ENCODE results near the gene GCNT2. TPM values are rescaled to one million over a fixed set of nuclear protein-coding genes. Genes with fewer than 3 reads are reported as not detected.

The GCNT2 gene
- 13.2 TPM for total RNA-seq (ENCODE audit: unreplicated experiment)
- long read RNA-seq, full-length matches to known transcripts = 2 of 4 reads
- long read RNA-seq, partial matches to known transcripts = 0 of 4 reads
- long read RNA-seq, other reads (novel, unspliced or antisense) = 2 of 4 reads

- Mint-ChIP-seq H3K36me3 (ENCODE audit: unreplicated experiment) (no peaks in the 10 kb centered on the region), H3K4me3 (ENCODE audit: unreplicated experiment) (no peak within 1 kb of the TSS), H3K9me3 (ENCODE audit: unreplicated experiment) (no peaks in the 10 kb centered on the region), H3K4me1 (ENCODE audit: low read depth, unreplicated experiment) (peaks cover 8% of the 10 kb centered on the region), H3K27me3 (ENCODE audit: unreplicated experiment) (no peaks in the 10 kb centered on the region), H3K27ac (ENCODE audit: unreplicated experiment) (no peak within 1 kb of the TSS)
- peak; percentile 22 for DNase-seq
- TF ChIP-seq, protein P1, sequence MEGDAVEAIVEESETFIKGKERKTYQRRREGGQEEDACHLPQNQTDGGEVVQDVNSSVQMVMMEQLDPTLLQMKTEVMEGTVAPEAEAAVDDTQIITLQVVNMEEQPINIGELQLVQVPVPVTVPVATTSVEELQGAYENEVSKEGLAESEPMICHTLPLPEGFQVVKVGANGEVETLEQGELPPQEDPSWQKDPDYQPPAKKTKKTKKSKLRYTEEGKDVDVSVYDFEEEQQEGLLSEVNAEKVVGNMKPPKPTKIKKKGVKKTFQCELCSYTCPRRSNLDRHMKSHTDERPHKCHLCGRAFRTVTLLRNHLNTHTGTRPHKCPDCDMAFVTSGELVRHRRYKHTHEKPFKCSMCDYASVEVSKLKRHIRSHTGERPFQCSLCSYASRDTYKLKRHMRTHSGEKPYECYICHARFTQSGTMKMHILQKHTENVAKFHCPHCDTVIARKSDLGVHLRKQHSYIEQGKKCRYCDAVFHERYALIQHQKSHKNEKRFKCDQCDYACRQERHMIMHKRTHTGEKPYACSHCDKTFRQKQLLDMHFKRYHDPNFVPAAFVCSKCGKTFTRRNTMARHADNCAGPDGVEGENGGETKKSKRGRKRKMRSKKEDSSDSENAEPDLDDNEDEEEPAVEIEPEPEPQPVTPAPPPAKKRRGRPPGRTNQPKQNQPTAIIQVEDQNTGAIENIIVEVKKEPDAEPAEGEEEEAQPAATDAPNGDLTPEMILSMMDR (IDR thresholded peaks at IDR 0.05; ENCODE audit: partially characterized antibody, unreplicated experiment) = no peak
These were observed at the start of gene GCNT2 for GRCh38 chr6:10521104-10521808. TSS of gene GCNT2 (plus strand) at chr6:10521351. CDS start at chr6:10528912, 7,561 bp downstream.

DNA sequence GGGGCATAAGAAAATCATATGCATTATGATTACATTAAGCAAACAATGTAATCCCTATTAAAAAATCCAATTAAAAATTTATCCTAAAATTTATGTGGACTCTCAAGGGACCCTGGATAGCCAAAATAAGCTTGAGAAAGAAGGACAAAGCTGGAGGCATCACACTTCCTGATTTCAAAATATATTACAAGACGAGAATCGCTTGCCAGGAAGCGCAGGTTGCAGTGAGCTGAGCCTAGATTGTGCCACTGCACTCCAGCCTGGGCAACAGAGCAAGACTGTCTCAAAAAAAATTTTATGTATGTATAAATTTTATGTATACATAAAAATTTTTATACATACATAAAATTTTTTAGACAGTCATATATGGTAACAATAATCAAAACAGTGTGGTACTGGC is 48.5 kb upstream of the GCNT2 start:
- no peaks in the 10 kb centered on the region for H3K36me3 Mint-ChIP-seq (ENCODE audit: unreplicated experiment)
- no peak overlapping the region for H3K27ac Mint-ChIP-seq (ENCODE audit: unreplicated experiment)
- no peaks in the 10 kb centered on the region for H3K9me3 Mint-ChIP-seq (ENCODE audit: unreplicated experiment)
- TF ChIP-seq, protein P1 (IDR thresholded peaks at IDR 0.05; ENCODE audit: partially characterized antibody, unreplicated experiment) = no peak
- H3K27me3 Mint-ChIP-seq (ENCODE audit: unreplicated experiment) = peaks cover 1% of the 10 kb centered on the region
- DNase-seq = no peak
- H3K4me1 Mint-ChIP-seq (ENCODE audit: low read depth, unreplicated experiment) = no peaks in the 10 kb centered on the region
- H3K4me3 Mint-ChIP-seq (ENCODE audit: unreplicated experiment) = no peak overlapping the region

GRCh38 chr6:10478187-10479040 is 42.7 kb upstream of the GCNT2 start:
- Mint-ChIP-seq H3K9me3 (ENCODE audit: unreplicated experiment) (peaks cover under 1% of the 10 kb centered on the region), H3K4me3 (ENCODE audit: unreplicated experiment) (no peak overlapping the region), H3K4me1 (ENCODE audit: low read depth, unreplicated experiment) (no peaks in the 10 kb centered on the region), H3K27me3 (ENCODE audit: unreplicated experiment) (no peaks in the 10 kb centered on the region), H3K36me3 (ENCODE audit: unreplicated experiment) (no peaks in the 10 kb centered on the region), H3K27ac (ENCODE audit: unreplicated experiment) (no peak overlapping the region)
- no peak for DNase-seq
- TF ChIP-seq, protein P1 (IDR thresholded peaks at IDR 0.05; ENCODE audit: partially characterized antibody, unreplicated experiment) = peak; percentile 86

DNA sequence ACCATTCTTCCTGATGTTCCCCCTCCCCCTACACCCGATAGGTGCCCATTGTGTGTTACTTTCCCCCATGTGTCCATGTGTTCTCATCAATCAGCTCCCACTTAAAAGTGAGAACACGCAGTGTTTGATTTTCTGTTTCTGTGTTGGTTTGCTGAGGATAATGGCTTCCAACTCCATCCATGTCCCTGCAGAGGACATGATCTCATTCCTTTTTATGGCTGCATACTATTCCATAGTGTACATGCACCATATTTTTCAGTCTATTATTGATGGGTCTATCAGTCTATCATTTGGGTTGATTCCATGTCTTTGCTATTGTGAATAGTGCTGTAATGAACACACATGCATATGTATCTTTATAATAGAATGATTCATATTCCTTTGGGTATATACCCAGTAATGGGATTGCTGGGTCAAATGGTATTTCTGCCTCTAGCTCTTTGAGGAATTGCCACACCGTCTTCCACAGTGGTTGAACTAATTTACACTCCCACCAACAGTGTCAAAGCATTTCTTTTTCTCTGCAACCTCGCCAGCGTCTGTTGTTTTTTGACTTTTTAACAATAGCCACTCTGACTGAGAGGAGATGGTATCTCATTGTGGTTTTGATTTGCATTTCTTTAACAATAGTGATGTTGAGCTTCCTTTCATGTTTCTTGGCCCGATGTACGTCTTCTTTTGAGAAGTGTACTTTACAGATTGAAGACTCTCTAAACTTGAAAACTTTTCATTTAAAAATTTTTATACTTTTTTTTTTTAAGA is 41.0 kb upstream of the GCNT2 start:
- Mint-ChIP-seq H3K4me3 (ENCODE audit: unreplicated experiment) (no peak overlapping the region), H3K27ac (ENCODE audit: unreplicated experiment) (no peak overlapping the region)

More for the DNA sequence above, 41.0 kb upstream of the GCNT2 start:
- H3K27me3 Mint-ChIP-seq (ENCODE audit: unreplicated experiment) = no peaks in the 10 kb centered on the region
- TF ChIP-seq, protein P1 (IDR thresholded peaks at IDR 0.05; ENCODE audit: partially characterized antibody, unreplicated experiment) = no peak
- H3K36me3 Mint-ChIP-seq (ENCODE audit: unreplicated experiment) = no peaks in the 10 kb centered on the region
- H3K9me3 Mint-ChIP-seq (ENCODE audit: unreplicated experiment) = peaks cover 2% of the 10 kb centered on the region
- no peaks in the 10 kb centered on the region for H3K4me1 Mint-ChIP-seq (ENCODE audit: low read depth, unreplicated experiment)
- no peak for DNase-seq

Measured in glutamatergic neuron (in vitro differentiated cells).